ENCODE data around the gene IRF8.

The IRF8 gene

DNA sequence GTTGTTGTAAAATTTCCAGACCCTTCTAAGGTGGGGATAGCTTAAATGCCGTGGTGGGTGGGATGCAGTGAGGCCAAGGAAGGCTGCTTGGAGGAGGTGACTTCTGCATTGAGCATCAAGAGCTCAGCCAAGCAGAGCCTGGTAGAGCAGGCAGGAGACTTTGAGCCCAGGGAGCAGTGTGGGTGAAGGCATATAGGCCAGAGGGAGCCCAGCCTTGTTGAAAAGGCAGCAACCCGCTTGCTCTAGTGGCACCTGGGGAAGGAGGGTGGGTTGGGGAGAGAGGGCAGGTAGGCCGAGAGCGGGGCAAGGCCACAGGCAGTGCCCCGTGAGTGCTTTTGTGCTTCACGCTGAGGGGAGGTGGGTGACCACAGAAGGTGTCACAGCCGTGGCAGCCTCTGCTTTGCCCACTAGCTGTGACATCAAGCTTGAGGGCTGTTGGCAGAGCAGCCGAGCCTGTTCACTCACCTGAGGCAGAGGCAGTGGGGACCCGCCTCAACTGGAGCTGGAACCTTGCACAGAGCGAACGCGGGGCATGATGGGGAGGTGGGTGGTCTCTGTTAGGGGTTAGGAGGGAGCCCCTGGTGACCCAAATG is 56.1 kb downstream of the IRF8 start:
- peaks cover 0 to 16% (median 0%) of the 10 kb centered on the region in 5 experiments for H3K27me3 ChIP-seq (replicated peaks in 2 of 5; ENCODE audit: control insufficient read depth in 4 of 5, insufficient read depth in 5 of 5, low read length in 4 of 5)
- DNase-seq: no peak
- peaks cover 0 to 4% (median 2%) of the 10 kb centered on the region in 4 experiments for H3K4me1 ChIP-seq (ENCODE audit: control extremely low read depth in 1 of 4, control insufficient read depth in 4 of 4, insufficient read depth in 4 of 4, low read length in 3 of 4)
- no peaks in the 10 kb centered on the region for H3K36me3 ChIP-seq (ENCODE audit: control insufficient read depth in 4 of 4, insufficient read depth in 4 of 4, low read length in 3 of 4)
- no peak overlapping the region for H3K4me3 ChIP-seq (ENCODE audit: control insufficient read depth in 1 of 7, extremely low read depth in 1 of 7, insufficient read depth in 4 of 7, low read depth in 2 of 7, low read length in 6 of 7)
- no peak overlapping the region for H3K27ac ChIP-seq (ENCODE audit: insufficient read depth in 1 of 2, low read depth in 1 of 2, low read length in 2 of 2, poor library complexity in 1 of 2, severe bottlenecking in 2 of 2)
- WGBS (ENCODE audit: insufficient coverage): 96% methylated on average over 11 of the region's 12 CpGs
- ChIA-PET CTCF (no interaction called here), POLR2A (no interaction called here)
- H3K9me3 ChIP-seq (ENCODE audit: control extremely low read depth in 1 of 5, control insufficient read depth in 4 of 5, insufficient read depth in 2 of 5, low read depth in 1 of 5, low read length in 4 of 5): no peaks in the 10 kb centered on the region

DNA sequence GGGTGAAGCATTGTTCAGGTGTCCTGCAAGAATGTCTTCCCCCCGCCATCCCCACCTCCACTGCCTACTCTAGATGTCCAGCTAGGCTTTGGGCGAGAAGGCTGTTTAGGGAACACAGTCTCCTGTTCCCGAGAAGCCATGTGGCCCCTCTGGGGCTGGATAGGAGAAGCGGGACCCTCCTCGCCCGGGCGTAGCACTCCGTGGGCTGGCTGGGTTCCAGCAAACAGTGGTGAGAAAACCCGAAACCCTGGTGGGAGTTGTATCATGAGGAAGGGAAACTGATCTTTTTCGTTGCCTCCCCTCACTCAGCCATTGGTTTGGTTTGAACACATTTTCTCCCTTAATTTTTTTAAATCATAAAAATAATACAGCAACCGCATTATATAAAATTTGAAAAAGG is 56.6 kb downstream of the IRF8 start:
- no peak overlapping the region for H3K27ac ChIP-seq (ENCODE audit: insufficient read depth in 1 of 2, low read depth in 1 of 2, low read length in 2 of 2, poor library complexity in 1 of 2, severe bottlenecking in 2 of 2)
- H3K9me3 ChIP-seq (ENCODE audit: control extremely low read depth in 1 of 5, control insufficient read depth in 4 of 5, insufficient read depth in 2 of 5, low read depth in 1 of 5, low read length in 4 of 5): no peaks in the 10 kb centered on the region
- ChIA-PET CTCF (no interaction called here), POLR2A (no interaction called here)
- 92% methylated on average over 2 of the region's 11 CpGs for WGBS (ENCODE audit: insufficient coverage)
- no peak overlapping the region for H3K4me3 ChIP-seq (ENCODE audit: control insufficient read depth in 1 of 7, extremely low read depth in 1 of 7, insufficient read depth in 4 of 7, low read depth in 2 of 7, low read length in 6 of 7)
- H3K4me1 ChIP-seq (ENCODE audit: control extremely low read depth in 1 of 4, control insufficient read depth in 4 of 4, insufficient read depth in 4 of 4, low read length in 3 of 4): no peaks in the 10 kb centered on the region
- peaks cover 0 to 11% (median 0%) of the 10 kb centered on the region in 5 experiments for H3K27me3 ChIP-seq (replicated peaks in 2 of 5; ENCODE audit: control insufficient read depth in 4 of 5, insufficient read depth in 5 of 5, low read length in 4 of 5)
- no peaks in the 10 kb centered on the region for H3K36me3 ChIP-seq (ENCODE audit: control insufficient read depth in 4 of 4, insufficient read depth in 4 of 4, low read length in 3 of 4)
- no peak for DNase-seq

DNA sequence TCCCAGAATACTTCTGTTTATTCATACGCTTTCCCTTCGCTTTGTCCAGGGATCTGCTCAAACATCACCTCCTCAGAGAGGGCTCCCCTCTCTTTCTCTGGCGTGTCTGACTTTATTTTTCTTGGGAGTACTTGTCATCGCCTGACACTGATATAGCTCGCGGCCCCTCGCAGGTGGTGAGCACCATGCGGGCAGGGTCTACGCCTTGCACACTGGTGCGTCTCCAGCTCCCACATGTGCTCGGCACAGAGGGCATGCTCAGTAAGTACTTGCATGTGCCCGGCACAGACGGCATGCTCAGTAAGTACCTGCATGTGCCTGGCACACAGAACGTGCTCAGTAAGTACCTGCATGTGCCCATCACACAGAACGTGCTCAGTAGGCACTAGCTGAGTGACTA is 57.5 kb downstream of the IRF8 start:
- Histone ChIP-seq H3K4me3 (ENCODE audit: control insufficient read depth in 1 of 7, extremely low read depth in 1 of 7, insufficient read depth in 4 of 7, low read depth in 2 of 7, low read length in 6 of 7) (no peak overlapping the region), H3K9me3 (ENCODE audit: control extremely low read depth in 1 of 5, control insufficient read depth in 4 of 5, insufficient read depth in 2 of 5, low read depth in 1 of 5, low read length in 4 of 5) (no peaks in the 10 kb centered on the region), H3K27me3 (replicated peaks in 2 of 5; ENCODE audit: control insufficient read depth in 4 of 5, insufficient read depth in 5 of 5, low read length in 4 of 5) (peaks cover 0 to 5% (median 0%) of the 10 kb centered on the region in 5 experiments), H3K4me1 (ENCODE audit: control extremely low read depth in 1 of 4, control insufficient read depth in 4 of 4, insufficient read depth in 4 of 4, low read length in 3 of 4) (no peaks in the 10 kb centered on the region), H3K27ac (ENCODE audit: insufficient read depth in 1 of 2, low read depth in 1 of 2, low read length in 2 of 2, poor library complexity in 1 of 2, severe bottlenecking in 2 of 2) (no peak overlapping the region), H3K36me3 (ENCODE audit: control insufficient read depth in 4 of 4, insufficient read depth in 4 of 4, low read length in 3 of 4) (no peaks in the 10 kb centered on the region)
- ChIA-PET CTCF (no interaction called here), POLR2A (no interaction called here)
- WGBS (ENCODE audit: insufficient coverage): 94% methylated on average over 14 of the region's 15 CpGs
- no peak for DNase-seq

DNA sequence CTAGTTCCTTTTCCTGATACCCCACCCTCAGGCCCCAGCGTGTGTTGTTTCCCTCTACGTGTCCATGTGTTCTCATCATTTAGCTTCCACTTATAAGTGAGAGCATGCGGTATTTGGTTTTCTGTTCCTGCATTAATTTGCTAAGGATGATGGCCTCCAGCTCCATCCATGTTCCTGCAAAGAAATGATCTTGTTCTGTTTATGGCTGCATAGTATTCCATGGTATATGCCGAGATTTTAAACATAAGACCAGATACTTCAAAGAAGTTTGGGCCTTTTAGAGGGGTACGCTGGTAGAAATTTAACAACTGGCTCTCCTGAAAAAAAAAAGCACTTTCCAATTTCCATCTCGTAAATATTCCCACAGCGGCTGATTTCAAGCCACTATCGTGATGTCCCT is 59.8 kb downstream of the IRF8 start:
- no peak for DNase-seq
- H3K27me3 ChIP-seq (replicated peaks in 2 of 5; ENCODE audit: control insufficient read depth in 4 of 5, insufficient read depth in 5 of 5, low read length in 4 of 5): peaks cover 0 to 8% (median 0%) of the 10 kb centered on the region in 5 experiments
- H3K9me3 ChIP-seq (ENCODE audit: control extremely low read depth in 1 of 5, control insufficient read depth in 4 of 5, insufficient read depth in 2 of 5, low read depth in 1 of 5, low read length in 4 of 5): no peaks in the 10 kb centered on the region
- ChIA-PET CTCF (no interaction called here), POLR2A (no interaction called here)
- no peaks in the 10 kb centered on the region for H3K36me3 ChIP-seq (ENCODE audit: control insufficient read depth in 4 of 4, insufficient read depth in 4 of 4, low read length in 3 of 4)
- H3K4me3 ChIP-seq (ENCODE audit: control insufficient read depth in 1 of 7, extremely low read depth in 1 of 7, insufficient read depth in 4 of 7, low read depth in 2 of 7, low read length in 6 of 7): no peak overlapping the region
- no peak overlapping the region for H3K27ac ChIP-seq (ENCODE audit: insufficient read depth in 1 of 2, low read depth in 1 of 2, low read length in 2 of 2, poor library complexity in 1 of 2, severe bottlenecking in 2 of 2)
- no peaks in the 10 kb centered on the region for H3K4me1 ChIP-seq (ENCODE audit: control extremely low read depth in 1 of 4, control insufficient read depth in 4 of 4, insufficient read depth in 4 of 4, low read length in 3 of 4)
- WGBS (ENCODE audit: insufficient coverage): 100% methylated on average over 5 of the region's 8 CpGs

DNA sequence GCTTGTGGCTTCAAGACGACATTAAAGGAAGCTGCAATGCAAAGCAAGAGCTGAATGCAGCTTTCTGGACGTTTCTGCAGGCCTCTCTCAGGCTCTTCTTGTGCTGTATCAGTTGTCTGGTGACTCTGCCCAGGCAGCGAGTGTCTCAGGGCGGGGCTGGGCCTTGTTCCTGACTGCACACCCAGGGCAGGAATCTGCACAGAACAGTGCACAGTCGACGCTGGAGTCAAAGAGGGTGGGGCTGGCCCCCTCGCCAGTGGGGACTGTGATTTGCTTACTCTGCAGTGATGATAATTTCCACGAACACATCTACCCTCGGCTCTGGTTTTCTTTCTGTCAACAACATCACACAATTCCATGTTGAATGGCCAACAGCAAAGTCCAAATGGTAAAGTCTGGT is 60.7 kb downstream of the IRF8 start:
- Histone ChIP-seq H3K4me1 (ENCODE audit: control extremely low read depth in 1 of 4, control insufficient read depth in 4 of 4, insufficient read depth in 4 of 4, low read length in 3 of 4) (no peaks in the 10 kb centered on the region), H3K9me3 (ENCODE audit: control extremely low read depth in 1 of 5, control insufficient read depth in 4 of 5, insufficient read depth in 2 of 5, low read depth in 1 of 5, low read length in 4 of 5) (no peaks in the 10 kb centered on the region), H3K27ac (ENCODE audit: insufficient read depth in 1 of 2, low read depth in 1 of 2, low read length in 2 of 2, poor library complexity in 1 of 2, severe bottlenecking in 2 of 2) (no peak overlapping the region), H3K4me3 (ENCODE audit: control insufficient read depth in 1 of 7, extremely low read depth in 1 of 7, insufficient read depth in 4 of 7, low read depth in 2 of 7, low read length in 6 of 7) (no peak overlapping the region), H3K36me3 (ENCODE audit: control insufficient read depth in 4 of 4, insufficient read depth in 4 of 4, low read length in 3 of 4) (no peaks in the 10 kb centered on the region), H3K27me3 (replicated peaks in 2 of 5; ENCODE audit: control insufficient read depth in 4 of 5, insufficient read depth in 5 of 5, low read length in 4 of 5) (peaks cover 0 to 8% (median 0%) of the 10 kb centered on the region in 5 experiments)
- no peak for DNase-seq
- WGBS (ENCODE audit: insufficient coverage): 83% methylated on average over 7 of the region's 9 CpGs
- ChIA-PET CTCF (no interaction called here), POLR2A (no interaction called here)

DNA sequence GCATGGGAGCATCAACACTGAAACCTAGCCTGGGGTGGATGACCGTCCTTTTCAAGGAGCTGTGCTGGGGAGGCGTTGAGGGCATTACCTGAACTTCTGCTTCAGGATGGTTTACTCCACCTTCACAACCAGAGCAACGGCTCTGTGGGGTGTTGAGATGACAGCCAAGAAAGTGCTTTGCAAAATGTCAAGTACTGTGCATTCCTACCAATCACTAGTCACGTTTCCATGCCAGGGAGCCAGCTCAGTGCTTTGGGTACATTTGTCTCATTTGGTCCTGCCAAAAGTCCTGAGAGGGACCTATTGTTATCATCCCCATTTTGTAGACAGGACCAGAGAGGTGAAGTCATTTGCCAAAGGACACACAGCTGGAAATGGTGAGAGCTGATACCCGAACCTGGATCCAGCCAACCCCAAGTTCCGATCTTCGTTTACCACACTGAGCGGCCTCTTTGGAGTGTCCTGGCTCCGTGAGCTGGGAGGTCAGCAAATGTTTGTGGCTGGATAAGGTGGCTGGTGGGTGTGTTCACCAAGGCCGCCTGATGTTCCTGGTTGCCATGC is 61.6 kb downstream of the IRF8 start:
- DNase-seq: no peak
- H3K27me3 ChIP-seq (replicated peaks in 2 of 5; ENCODE audit: control insufficient read depth in 4 of 5, insufficient read depth in 5 of 5, low read length in 4 of 5): peaks cover 0 to 8% (median 0%) of the 10 kb centered on the region in 5 experiments
- H3K27ac ChIP-seq (ENCODE audit: insufficient read depth in 1 of 2, low read depth in 1 of 2, low read length in 2 of 2, poor library complexity in 1 of 2, severe bottlenecking in 2 of 2): no peak overlapping the region
- ChIA-PET CTCF (interaction anchor here (0.6 kb wide), 1 partner anchor 139 kb away, joined by 3 read pairs; no protein-coding TSS in a partner anchor), POLR2A (no interaction called here)
- H3K4me1 ChIP-seq (ENCODE audit: control extremely low read depth in 1 of 4, control insufficient read depth in 4 of 4, insufficient read depth in 4 of 4, low read length in 3 of 4): no peaks in the 10 kb centered on the region
- 71% methylated on average over 10 of the region's 10 CpGs for WGBS (ENCODE audit: insufficient coverage)
- no peak overlapping the region for H3K4me3 ChIP-seq (ENCODE audit: control insufficient read depth in 1 of 7, extremely low read depth in 1 of 7, insufficient read depth in 4 of 7, low read depth in 2 of 7, low read length in 6 of 7)
- H3K36me3 ChIP-seq (ENCODE audit: control insufficient read depth in 4 of 4, insufficient read depth in 4 of 4, low read length in 3 of 4): no peaks in the 10 kb centered on the region
- H3K9me3 ChIP-seq (ENCODE audit: control extremely low read depth in 1 of 5, control insufficient read depth in 4 of 5, insufficient read depth in 2 of 5, low read depth in 1 of 5, low read length in 4 of 5): no peaks in the 10 kb centered on the region

DNA sequence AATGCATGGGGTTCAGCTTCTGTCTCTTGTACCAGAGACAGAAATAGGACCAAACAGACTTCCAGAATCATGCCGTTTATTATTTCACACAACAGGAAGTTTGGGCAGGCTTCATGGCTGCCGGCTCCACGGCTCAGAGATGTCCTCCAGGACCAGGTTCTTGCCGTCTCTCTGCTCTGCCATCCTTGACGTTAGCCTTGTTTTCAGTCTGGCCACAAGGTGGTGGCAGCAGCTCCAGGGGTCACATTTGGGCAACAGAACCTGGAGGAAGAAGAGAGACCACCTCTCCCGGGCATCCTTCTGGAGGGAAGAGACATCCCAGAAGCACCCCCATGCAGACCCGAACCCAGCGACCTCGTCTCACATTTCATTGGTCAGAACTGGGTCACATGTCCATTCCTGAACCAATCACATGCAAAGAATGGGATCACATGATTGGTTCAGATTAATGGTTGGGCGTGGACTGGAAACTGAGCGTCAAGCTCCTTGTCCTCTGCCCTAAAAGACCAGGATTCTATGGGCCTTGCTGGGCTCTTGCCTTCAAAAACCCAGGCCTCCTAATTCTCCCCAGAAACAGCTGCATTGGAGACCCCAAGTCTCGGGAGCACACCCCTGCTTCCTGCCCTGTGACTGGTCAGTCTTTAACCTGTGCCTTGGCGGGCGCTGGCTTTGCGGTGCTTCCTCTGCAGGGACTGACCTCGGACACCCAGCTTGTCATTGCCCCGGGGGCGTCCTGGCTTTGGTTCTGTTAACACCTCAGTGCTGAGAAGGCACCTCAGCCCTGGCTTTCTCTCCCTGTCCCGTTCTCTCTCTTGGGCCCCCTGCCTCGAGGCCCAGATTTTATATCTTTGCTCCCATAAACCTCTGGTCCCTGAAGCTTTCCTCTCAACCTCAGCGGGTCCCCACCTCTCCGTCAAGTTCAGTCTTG is 63.3 kb downstream of the IRF8 start:
- no peaks in the 10 kb centered on the region for H3K9me3 ChIP-seq (ENCODE audit: control extremely low read depth in 1 of 5, control insufficient read depth in 4 of 5, insufficient read depth in 2 of 5, low read depth in 1 of 5, low read length in 4 of 5)
- H3K4me1 ChIP-seq (ENCODE audit: control extremely low read depth in 1 of 4, control insufficient read depth in 4 of 4, insufficient read depth in 4 of 4, low read length in 3 of 4): no peaks in the 10 kb centered on the region
- WGBS (ENCODE audit: insufficient coverage): 89% methylated on average over 20 of the region's 22 CpGs
- ChIA-PET POLR2A (no interaction called here), CTCF (interaction anchor here (0.8 to 1.6 kb wide), 4 partner anchors 17 to 141 kb away, joined by 3 to 4 read pairs (median 3); no protein-coding TSS in a partner anchor)
- no peak overlapping the region for H3K27ac ChIP-seq (ENCODE audit: insufficient read depth in 1 of 2, low read depth in 1 of 2, low read length in 2 of 2, poor library complexity in 1 of 2, severe bottlenecking in 2 of 2)
- H3K36me3 ChIP-seq (ENCODE audit: control insufficient read depth in 4 of 4, insufficient read depth in 4 of 4, low read length in 3 of 4): no peaks in the 10 kb centered on the region
- no peak for DNase-seq
- no peak overlapping the region for H3K4me3 ChIP-seq (ENCODE audit: control insufficient read depth in 1 of 7, extremely low read depth in 1 of 7, insufficient read depth in 4 of 7, low read depth in 2 of 7, low read length in 6 of 7)
- H3K27me3 ChIP-seq (replicated peaks in 2 of 5; ENCODE audit: control insufficient read depth in 4 of 5, insufficient read depth in 5 of 5, low read length in 4 of 5): peaks cover 0 to 18% (median 2%) of the 10 kb centered on the region in 5 experiments

All from common myeloid progenitor, CD34-positive (primary cell).